ENCODE results near the gene PAGE1.

DNA sequence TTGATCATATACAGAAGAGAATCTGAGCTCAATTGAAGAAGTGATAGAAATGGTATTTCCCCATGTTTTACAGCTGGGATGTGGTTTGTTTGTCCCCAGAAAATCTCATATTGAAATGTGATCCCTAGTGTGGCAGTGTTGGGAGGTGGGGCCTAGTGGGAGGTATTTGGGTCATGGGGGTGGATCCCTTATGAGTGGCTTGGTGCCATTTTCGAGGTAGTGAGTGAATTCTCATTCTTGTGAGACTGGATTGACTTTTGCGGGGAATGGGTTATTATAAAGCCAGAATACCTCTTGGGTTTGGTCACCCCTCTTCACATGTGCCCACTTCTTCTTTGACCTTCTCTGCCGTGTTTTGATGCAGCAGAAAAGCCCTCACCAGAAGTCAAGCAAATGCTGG is 29.6 kb upstream of the PAGE1 start:
- TF ChIP-seq CTCF (IDR thresholded peaks at IDR 0.05; ENCODE audit: low read length) (no peak), EZH2 (IDR thresholded peaks at IDR 0.05; ENCODE audit: borderline replicate concordance, low read length) (no peak)
